ENCODE results near the gene PLEKHF1. TPM values are rescaled to one million over a fixed set of nuclear protein-coding genes. Genes with fewer than 3 reads are reported as not detected.

Gene PLEKHF1
- total and polyA plus RNA-seq, 2 donors: 17.8 to 35.4 TPM

DNA sequence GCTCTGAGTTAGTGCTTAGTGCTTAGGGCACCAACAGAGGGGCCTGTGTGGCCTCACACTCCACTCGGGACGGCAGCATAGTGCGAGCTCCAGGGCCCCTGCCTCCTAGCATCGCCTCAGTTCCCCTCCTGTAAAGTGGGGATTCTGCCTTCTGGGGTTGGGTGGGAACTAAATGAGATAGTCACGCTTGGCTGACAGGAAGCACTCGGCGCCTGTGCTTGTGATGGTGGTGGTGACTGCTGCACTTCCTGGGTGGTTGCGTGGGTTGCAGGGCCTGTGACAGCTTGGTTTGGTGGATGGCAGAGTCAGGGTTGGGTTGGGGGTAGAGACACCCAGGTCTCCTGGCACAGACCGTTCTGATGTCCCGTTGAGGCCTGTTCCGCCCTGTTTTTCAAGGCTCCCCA is 7.7 kb downstream of the PLEKHF1 start:
- H3K4me3 ChIP-seq (ENCODE audit: low read length in 2 of 2): no peak overlapping the region
- WGBS: 38% methylated on average over 11 of the region's 11 CpGs
- H3K27me3 ChIP-seq (ENCODE audit: control insufficient read depth in 2 of 2, insufficient read depth in 1 of 2, low read length in 1 of 2): no peaks in the 10 kb centered on the region
- DNase-seq (ENCODE audit: low read depth in 6 of 9, low spot score in 9 of 9): peak in 5 of 9 donors; percentile 60 to 91 (median 79)
- peaks cover 11 to 24% of the 10 kb centered on the region in 2 donors for H3K36me3 ChIP-seq (ENCODE audit: control insufficient read depth in 2 of 2, insufficient read depth in 2 of 2, low read length in 1 of 2)
- H3K27ac ChIP-seq (ENCODE audit: low read depth in 1 of 2, low read length in 1 of 2): peak overlapping the region; percentile 86 to 97
- no peaks in the 10 kb centered on the region for H3K9me3 ChIP-seq (ENCODE audit: control insufficient read depth in 2 of 2, insufficient read depth in 1 of 2, low read length in 1 of 2)
- H3K4me1 ChIP-seq (ENCODE audit: control insufficient read depth in 2 of 2, insufficient read depth in 2 of 2, low read length in 2 of 2): peaks cover 73 to 93% of the 10 kb centered on the region in 2 donors

DNA sequence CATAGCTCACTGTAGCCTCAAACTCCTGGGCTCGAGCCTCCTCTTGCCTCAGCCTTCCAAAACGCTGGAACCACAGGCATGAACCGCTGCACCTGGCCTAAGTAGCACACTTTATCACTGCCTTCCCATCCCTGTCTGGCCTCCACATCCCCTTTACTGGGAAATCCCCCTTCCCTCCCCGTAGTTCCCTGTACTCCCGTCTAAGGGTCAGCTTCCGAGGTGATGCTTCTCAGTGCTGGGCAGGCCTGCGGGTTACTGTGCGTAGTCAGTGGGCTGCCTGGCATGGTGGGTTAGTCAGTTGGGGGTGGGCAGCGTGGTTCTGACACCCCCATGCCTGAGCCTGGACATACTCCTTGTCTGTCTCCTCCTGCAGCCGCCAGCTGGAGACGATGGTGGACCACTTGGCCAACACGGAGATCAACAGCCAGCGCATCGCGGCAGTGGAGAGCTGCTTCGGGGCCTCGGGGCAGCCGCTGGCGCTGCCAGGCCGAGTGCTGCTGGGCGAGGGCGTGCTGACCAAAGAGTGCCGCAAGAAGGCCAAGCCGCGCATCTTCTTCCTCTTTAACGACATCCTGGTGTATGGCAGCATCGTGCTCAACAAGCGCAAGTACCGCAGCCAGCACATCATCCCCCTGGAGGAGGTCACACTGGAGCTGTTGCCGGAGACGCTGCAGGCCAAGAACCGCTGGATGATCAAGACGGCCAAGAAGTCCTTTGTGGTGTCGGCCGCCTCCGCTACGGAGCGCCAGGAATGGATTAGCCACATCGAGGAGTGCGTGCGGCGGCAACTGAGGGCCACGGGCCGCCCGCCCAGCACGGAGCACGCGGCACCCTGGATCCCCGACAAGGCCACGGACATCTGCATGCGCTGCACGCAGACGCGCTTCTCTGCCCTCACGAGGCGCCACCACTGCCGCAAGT is 8.4 kb downstream of the PLEKHF1 start:
- 92% methylated on average over 57 of the region's 57 CpGs for WGBS
- H3K9me3 ChIP-seq (ENCODE audit: control insufficient read depth in 2 of 2, insufficient read depth in 1 of 2, low read length in 1 of 2): no peaks in the 10 kb centered on the region
- no peaks in the 10 kb centered on the region for H3K27me3 ChIP-seq (ENCODE audit: control insufficient read depth in 2 of 2, insufficient read depth in 1 of 2, low read length in 1 of 2)
- no peak overlapping the region for H3K4me3 ChIP-seq (ENCODE audit: low read length in 2 of 2)
- H3K4me1 ChIP-seq (ENCODE audit: control insufficient read depth in 2 of 2, insufficient read depth in 2 of 2, low read length in 2 of 2): peaks cover 73 to 93% of the 10 kb centered on the region in 2 donors
- H3K36me3 ChIP-seq (ENCODE audit: control insufficient read depth in 2 of 2, insufficient read depth in 2 of 2, low read length in 1 of 2): peaks cover 11 to 26% of the 10 kb centered on the region in 2 donors
- no peak for DNase-seq (ENCODE audit: low read depth in 6 of 9, low spot score in 9 of 9)
- peak overlapping the region; percentile 86 to 97 for H3K27ac ChIP-seq (ENCODE audit: low read depth in 1 of 2, low read length in 1 of 2)

- H3K4me1 ChIP-seq (ENCODE audit: control insufficient read depth in 2 of 2, insufficient read depth in 2 of 2, low read length in 2 of 2): peaks cover 70 to 93% of the 10 kb centered on the region in 2 donors
- H3K27ac ChIP-seq (ENCODE audit: low read depth in 1 of 2, low read length in 1 of 2): peak overlapping the region in 1 of 2 donors; percentile 97
- no peak for DNase-seq (ENCODE audit: low read depth in 6 of 9, low spot score in 9 of 9)
- H3K9me3 ChIP-seq (ENCODE audit: control insufficient read depth in 2 of 2, insufficient read depth in 1 of 2, low read length in 1 of 2): no peaks in the 10 kb centered on the region
- H3K4me3 ChIP-seq (ENCODE audit: low read length in 2 of 2): no peak overlapping the region
- 97% methylated on average over 34 of the region's 34 CpGs for WGBS
- H3K27me3 ChIP-seq (ENCODE audit: control insufficient read depth in 2 of 2, insufficient read depth in 1 of 2, low read length in 1 of 2): no peaks in the 10 kb centered on the region
- H3K36me3 ChIP-seq (ENCODE audit: control insufficient read depth in 2 of 2, insufficient read depth in 2 of 2, low read length in 1 of 2): peaks cover 11 to 27% of the 10 kb centered on the region in 2 donors
Measured at GRCh38 chr19:29674374-29675119, 9.3 kb downstream of the PLEKHF1 start.

GRCh38 chr19:29675120-29675649 is 9.9 kb downstream of the PLEKHF1 start:
- WGBS: 98% methylated on average over 10 of the region's 10 CpGs
- H3K9me3 ChIP-seq (ENCODE audit: control insufficient read depth in 2 of 2, insufficient read depth in 1 of 2, low read length in 1 of 2): no peaks in the 10 kb centered on the region
- H3K4me1 ChIP-seq (ENCODE audit: control insufficient read depth in 2 of 2, insufficient read depth in 2 of 2, low read length in 2 of 2): peaks cover 76 to 99% of the 10 kb centered on the region in 2 donors
- no peaks in the 10 kb centered on the region for H3K27me3 ChIP-seq (ENCODE audit: control insufficient read depth in 2 of 2, insufficient read depth in 1 of 2, low read length in 1 of 2)
- H3K36me3 ChIP-seq (ENCODE audit: control insufficient read depth in 2 of 2, insufficient read depth in 2 of 2, low read length in 1 of 2): peaks cover 11 to 27% of the 10 kb centered on the region in 2 donors
- no peak for DNase-seq (ENCODE audit: low read depth in 6 of 9, low spot score in 9 of 9)
- H3K27ac ChIP-seq (ENCODE audit: low read depth in 1 of 2, low read length in 1 of 2): no peak overlapping the region
- no peak overlapping the region for H3K4me3 ChIP-seq (ENCODE audit: low read length in 2 of 2)

DNA sequence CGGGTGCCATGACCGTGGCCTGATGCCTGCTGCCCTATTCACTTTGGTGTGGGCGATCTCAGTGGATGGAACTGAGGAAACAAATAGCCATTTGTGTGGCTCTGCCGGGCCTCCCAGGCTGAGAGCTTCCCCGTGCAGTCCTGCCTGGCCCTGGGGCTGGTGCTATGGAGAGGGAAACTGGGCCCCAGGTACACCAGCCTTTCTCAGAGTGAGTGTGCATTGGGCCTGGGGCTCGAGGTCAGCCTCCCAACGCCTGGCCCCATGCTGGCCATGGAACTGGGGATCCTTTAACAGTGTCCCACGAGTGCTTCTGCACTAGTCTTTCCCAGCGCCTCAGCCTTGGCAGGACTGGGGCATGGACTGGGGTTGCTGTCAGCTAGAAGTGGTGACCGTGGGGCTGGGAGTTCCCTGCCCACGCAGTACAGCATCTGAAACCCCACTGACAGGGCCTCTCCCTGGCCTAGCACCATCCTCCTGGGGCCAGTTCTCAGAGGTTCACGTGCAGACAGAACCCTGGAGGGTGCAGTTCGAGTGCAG is 10.5 kb downstream of the PLEKHF1 start:
- no peaks in the 10 kb centered on the region for H3K27me3 ChIP-seq (ENCODE audit: control insufficient read depth in 2 of 2, insufficient read depth in 1 of 2, low read length in 1 of 2)
- peaks cover 81 to 100% of the 10 kb centered on the region in 2 donors for H3K4me1 ChIP-seq (ENCODE audit: control insufficient read depth in 2 of 2, insufficient read depth in 2 of 2, low read length in 2 of 2)
- WGBS: 96% methylated on average over 13 of the region's 13 CpGs
- H3K9me3 ChIP-seq (ENCODE audit: control insufficient read depth in 2 of 2, insufficient read depth in 1 of 2, low read length in 1 of 2): no peaks in the 10 kb centered on the region
- H3K36me3 ChIP-seq (ENCODE audit: control insufficient read depth in 2 of 2, insufficient read depth in 2 of 2, low read length in 1 of 2): peaks cover 11 to 27% of the 10 kb centered on the region in 2 donors
- peak overlapping the region in 1 of 2 donors; percentile 33 for H3K27ac ChIP-seq (ENCODE audit: low read depth in 1 of 2, low read length in 1 of 2)
- H3K4me3 ChIP-seq (ENCODE audit: low read length in 2 of 2): no peak overlapping the region
- DNase-seq (ENCODE audit: low read depth in 6 of 9, low spot score in 9 of 9): no peak

GRCh38 chr19:29676586-29676985 is 11.3 kb downstream of the PLEKHF1 start:
- WGBS: 77% methylated on average over 8 of the region's 8 CpGs
- DNase-seq (ENCODE audit: low read depth in 6 of 9, low spot score in 9 of 9): no peak
- H3K4me1 ChIP-seq (ENCODE audit: control insufficient read depth in 2 of 2, insufficient read depth in 2 of 2, low read length in 2 of 2): peaks cover 83 to 100% of the 10 kb centered on the region in 2 donors
- peaks cover 11 to 27% of the 10 kb centered on the region in 2 donors for H3K36me3 ChIP-seq (ENCODE audit: control insufficient read depth in 2 of 2, insufficient read depth in 2 of 2, low read length in 1 of 2)
- no peak overlapping the region for H3K4me3 ChIP-seq (ENCODE audit: low read length in 2 of 2)
- peak overlapping the region; percentile 71 to 82 for H3K27ac ChIP-seq (ENCODE audit: low read depth in 1 of 2, low read length in 1 of 2)
- H3K9me3 ChIP-seq (ENCODE audit: control insufficient read depth in 2 of 2, insufficient read depth in 1 of 2, low read length in 1 of 2): no peaks in the 10 kb centered on the region
- H3K27me3 ChIP-seq (ENCODE audit: control insufficient read depth in 2 of 2, insufficient read depth in 1 of 2, low read length in 1 of 2): no peaks in the 10 kb centered on the region

DNA sequence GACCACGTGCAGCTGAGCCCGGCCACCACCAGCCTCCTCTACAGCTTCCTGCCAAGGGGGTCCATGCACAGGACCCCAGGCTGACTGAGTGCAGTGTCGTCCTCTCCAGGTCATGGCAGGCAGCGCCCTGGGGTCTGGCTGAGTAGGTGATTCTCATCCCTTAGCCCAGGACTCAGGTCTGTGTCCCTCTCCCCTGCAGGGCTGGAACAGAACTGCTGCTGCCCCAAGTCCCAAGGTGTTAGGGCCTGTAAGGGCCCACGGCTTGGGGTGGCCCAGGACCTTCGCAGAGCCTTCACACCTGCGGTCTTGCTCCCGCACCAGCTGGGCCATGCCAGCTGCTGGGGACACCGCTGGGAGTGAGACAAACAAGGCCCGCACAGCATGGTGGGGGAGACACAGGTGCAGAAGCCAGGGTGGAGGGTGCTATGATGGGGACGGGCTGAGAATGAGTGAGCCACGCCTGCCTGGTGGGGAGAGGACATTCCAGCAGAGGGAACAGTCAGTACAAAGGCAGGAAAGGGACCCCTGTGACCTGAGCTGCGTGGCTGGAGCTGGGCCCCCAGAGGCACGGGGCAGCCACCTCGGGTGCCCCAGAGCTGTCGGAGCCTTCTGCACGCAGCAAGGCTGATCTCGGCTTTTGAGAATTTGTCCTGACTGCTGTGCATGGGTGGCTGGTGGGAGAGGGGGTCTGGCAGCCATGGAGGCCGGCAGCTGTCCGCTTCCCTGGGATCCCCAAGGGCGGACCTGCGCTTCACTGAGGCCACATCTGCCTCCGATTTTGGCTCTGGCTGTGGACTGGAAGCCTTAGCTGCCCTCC is 11.9 kb downstream of the PLEKHF1 start:
- Histone ChIP-seq H3K4me3 (ENCODE audit: low read length in 2 of 2) (no peak overlapping the region), H3K27ac (ENCODE audit: low read depth in 1 of 2, low read length in 1 of 2) (peak overlapping the region; percentile 71 to 82), H3K27me3 (ENCODE audit: control insufficient read depth in 2 of 2, insufficient read depth in 1 of 2, low read length in 1 of 2) (no peaks in the 10 kb centered on the region), H3K36me3 (ENCODE audit: control insufficient read depth in 2 of 2, insufficient read depth in 2 of 2, low read length in 1 of 2) (peaks cover 11 to 27% of the 10 kb centered on the region in 2 donors), H3K9me3 (ENCODE audit: control insufficient read depth in 2 of 2, insufficient read depth in 1 of 2, low read length in 1 of 2) (no peaks in the 10 kb centered on the region), H3K4me1 (ENCODE audit: control insufficient read depth in 2 of 2, insufficient read depth in 2 of 2, low read length in 2 of 2) (peaks cover 83 to 100% of the 10 kb centered on the region in 2 donors)
- 69% methylated on average over 23 of the region's 23 CpGs for WGBS
- peak in 4 of 9 donors; percentile 65 to 86 (median 78) for DNase-seq (ENCODE audit: low read depth in 6 of 9, low spot score in 9 of 9)

DNA sequence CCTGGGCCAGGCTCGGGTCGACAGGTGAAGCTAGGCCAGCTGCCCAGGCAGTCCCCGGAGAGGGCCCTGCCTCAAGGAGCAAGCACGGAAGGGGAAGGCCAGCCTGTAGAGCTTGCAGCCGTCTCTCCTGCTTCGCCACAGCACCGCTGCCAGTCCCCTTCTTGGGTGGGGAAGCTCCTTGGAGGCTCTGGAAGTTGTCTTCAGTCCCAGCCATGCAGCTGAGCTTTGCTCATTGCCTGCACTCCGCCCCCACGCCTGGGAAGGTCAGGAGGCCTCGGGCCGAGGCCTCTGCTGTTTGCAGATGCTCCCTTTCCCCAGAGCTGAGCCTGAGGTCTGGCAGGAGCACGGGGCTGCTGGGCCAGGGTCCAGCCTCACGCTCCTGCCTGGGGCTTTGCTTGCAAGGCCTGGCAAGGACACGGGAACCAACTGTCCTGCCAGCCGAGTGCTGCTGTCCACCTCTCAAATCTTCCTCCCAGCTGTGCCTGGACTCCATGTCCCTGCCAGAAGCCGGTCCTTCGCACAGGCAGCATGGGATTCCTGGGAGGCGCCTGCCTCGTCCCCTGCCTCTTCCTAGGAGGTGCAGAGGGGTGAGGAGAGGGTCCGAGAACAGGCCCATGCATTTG is 13.3 kb downstream of the PLEKHF1 start:
- peaks cover 11 to 27% of the 10 kb centered on the region in 2 donors for H3K36me3 ChIP-seq (ENCODE audit: control insufficient read depth in 2 of 2, insufficient read depth in 2 of 2, low read length in 1 of 2)
- no peak overlapping the region for H3K4me3 ChIP-seq (ENCODE audit: low read length in 2 of 2)
- 95% methylated on average over 20 of the region's 20 CpGs for WGBS
- peaks cover 72 to 97% of the 10 kb centered on the region in 2 donors for H3K4me1 ChIP-seq (ENCODE audit: control insufficient read depth in 2 of 2, insufficient read depth in 2 of 2, low read length in 2 of 2)
- DNase-seq (ENCODE audit: low read depth in 6 of 9, low spot score in 9 of 9): no peak
- H3K27me3 ChIP-seq (ENCODE audit: control insufficient read depth in 2 of 2, insufficient read depth in 1 of 2, low read length in 1 of 2): no peaks in the 10 kb centered on the region
- no peaks in the 10 kb centered on the region for H3K9me3 ChIP-seq (ENCODE audit: control insufficient read depth in 2 of 2, insufficient read depth in 1 of 2, low read length in 1 of 2)
- peak overlapping the region in 1 of 2 donors; percentile 17 for H3K27ac ChIP-seq (ENCODE audit: low read depth in 1 of 2, low read length in 1 of 2)

Data from thymus (tissue), 11 donors.